ENCODE results near the gene GMDS.

- TF ChIP-seq CTCF (IDR thresholded peaks at IDR 0.05) (no peak), POLR2A (IDR thresholded peaks at IDR 0.05) (no peak)
These were observed 65.5 kb downstream of the GMDS start for GRCh38 chr6:2179950-2180349.

Measured in vagina (tissue), 2 donors.